Activated naive CD4-positive, alpha-beta T cell treated with anti-CD3 and anti-CD28 coated beads, Interleukin-2, amount 50 U/mL, for 72 hours (primary cell): Measurements from ENCODE around the gene BHLHA15. TPM values are rescaled to one million over a fixed set of nuclear protein-coding genes. Genes with fewer than 3 reads are reported as not detected.
"Not testable (repeated sequence)": the region's sequence is repeated elsewhere in the genome, so short reads cannot be mapped to it uniquely, and the experiment has no call there.

Experiments
- ATAC-seq, 2 donors: fragments of 150-1000 bp; cut with Tn5 transposase; 2 replicates each; pipeline ENCODE4 v1.10.0; 2021; ENCODE audit warnings: mild to moderate bottlenecking in 2 of 2, moderate library complexity in 2 of 2
- DNase-seq, 2 donors: peaks; one replicate each; pipeline ENCODE4 v3.0.0; 2021 to 2022; ENCODE audit warnings: low spot score in 2 of 2
- H3K27ac Mint-ChIP-seq, 2 donors: one replicate each; pipeline ENCODE4 v1.8.0; 2022; ENCODE audit warnings: mild to moderate bottlenecking in 2 of 2, mixed read lengths in 2 of 2
- H3K36me3 Mint-ChIP-seq, 2 donors: one replicate each; pipeline ENCODE4 v1.8.0; 2022; ENCODE audit warnings: mixed read lengths in 2 of 2
- H3K9me3 Mint-ChIP-seq, 2 donors: one replicate each; pipeline ENCODE4 v1.8.0; 2022; ENCODE audit warnings: mixed read lengths in 2 of 2
- total RNA-seq, 2 donors: library from RNA; stranded (reverse); gene quantifications; one replicate each; pipeline ENCODE4 v1.2.3, GENCODE V29; 2022

BHLHA15 gene
- total RNA-seq, 2 donors from 2014 or later: 0.66 TPM; not detected in 1

- DNase-seq (no peak), ATAC-seq (no peak)
- H3K27ac Mint-ChIP-seq: no peak overlapping the region
- no peaks in the 10 kb centered on the region for H3K9me3 Mint-ChIP-seq
- H3K36me3 Mint-ChIP-seq: no peaks in the 10 kb centered on the region
Measured at GRCh38 chr7:98214811-98215321, 3.6 kb downstream of the BHLHA15 start.

GRCh38 chr7:98215561-98216495 lies 4.6 kb downstream of the BHLHA15 start:
- Mint-ChIP-seq H3K27ac (peak overlapping the region; percentile 35 to 60), H3K36me3 (no peaks in the 10 kb centered on the region), H3K9me3 (no peaks in the 10 kb centered on the region)
- ATAC-seq (no peak), DNase-seq (no peak)

- Mint-ChIP-seq H3K9me3 (no peaks in the 10 kb centered on the region), H3K27ac (peak overlapping the region in 1 of 2 donors; percentile 74), H3K36me3 (no peaks in the 10 kb centered on the region)
- DNase-seq (no peak), ATAC-seq (no peak)
Measured at GRCh38 chr7:98216941-98217622, 5.8 kb downstream of the BHLHA15 start.

- H3K27ac Mint-ChIP-seq: peak overlapping the region in 1 of 2 donors; percentile 77
- no peak for ATAC-seq
Measured at GRCh38 chr7:98217623-98218582, 6.7 kb downstream of the BHLHA15 start.

GRCh38 chr7:98219382-98219781 lies 8.1 kb downstream of the BHLHA15 start:
- DNase-seq, H3K27ac Mint-ChIP-seq, H3K9me3 Mint-ChIP-seq, H3K36me3 Mint-ChIP-seq, ATAC-seq: not testable (repeated sequence)

More at GRCh38 chr7:98217623-98218582, 6.7 kb downstream of the BHLHA15 start:
- H3K9me3 Mint-ChIP-seq: no peaks in the 10 kb centered on the region
- no peaks in the 10 kb centered on the region for H3K36me3 Mint-ChIP-seq
- DNase-seq: no peak

GRCh38 chr7:98221611-98222532 lies 10.6 kb downstream of the BHLHA15 start:
- H3K27ac Mint-ChIP-seq: no peak overlapping the region
- no peaks in the 10 kb centered on the region for H3K9me3 Mint-ChIP-seq
- no peak for ATAC-seq
- no peak for DNase-seq
- H3K36me3 Mint-ChIP-seq: no peaks in the 10 kb centered on the region

- DNase-seq: no peak
- Mint-ChIP-seq H3K36me3 (no peaks in the 10 kb centered on the region), H3K9me3 (no peaks in the 10 kb centered on the region), H3K27ac (no peak overlapping the region)
- no peak for ATAC-seq
Measured at GRCh38 chr7:98222533-98223195, 11.4 kb downstream of the BHLHA15 start.

- no peaks in the 10 kb centered on the region for H3K9me3 Mint-ChIP-seq
- DNase-seq: no peak
- ATAC-seq: no peak
- H3K36me3 Mint-ChIP-seq: no peaks in the 10 kb centered on the region
- H3K27ac Mint-ChIP-seq: no peak overlapping the region
Measured at GRCh38 chr7:98223351-98223897, 12.2 kb downstream of the BHLHA15 start.

GRCh38 chr7:98223898-98224700 lies 12.9 kb downstream of the BHLHA15 start:
- H3K36me3 Mint-ChIP-seq: no peaks in the 10 kb centered on the region
- H3K27ac Mint-ChIP-seq: no peak overlapping the region
- H3K9me3 Mint-ChIP-seq: no peaks in the 10 kb centered on the region
- no peak for ATAC-seq
- no peak for DNase-seq

GRCh38 chr7:98224701-98225181 lies 13.5 kb downstream of the BHLHA15 start:
- Mint-ChIP-seq H3K27ac (no peak overlapping the region), H3K9me3 (no peaks in the 10 kb centered on the region), H3K36me3 (no peaks in the 10 kb centered on the region)
- DNase-seq: no peak
- no peak for ATAC-seq

GRCh38 chr7:98225913-98226614 lies 14.8 kb downstream of the BHLHA15 start:
- DNase-seq: no peak
- H3K36me3 Mint-ChIP-seq: no peaks in the 10 kb centered on the region
- ATAC-seq: no peak
- no peaks in the 10 kb centered on the region for H3K9me3 Mint-ChIP-seq
- peak overlapping the region; percentile 37 to 70 for H3K27ac Mint-ChIP-seq

GRCh38 chr7:98227939-98228338 lies 16.7 kb downstream of the BHLHA15 start:
- Mint-ChIP-seq H3K27ac (no peak overlapping the region), H3K9me3 (no peaks in the 10 kb centered on the region), H3K36me3 (no peaks in the 10 kb centered on the region)
- DNase-seq: no peak
- ATAC-seq: no peak

- Mint-ChIP-seq H3K27ac (no peak overlapping the region), H3K36me3 (no peaks in the 10 kb centered on the region), H3K9me3 (no peaks in the 10 kb centered on the region)
- DNase-seq (no peak), ATAC-seq (no peak)
Measured at GRCh38 chr7:98228801-98229200, 17.6 kb downstream of the BHLHA15 start.
